Fibroblast of mammary gland (primary cell): Measurements from ENCODE around the gene CFAP69.

Source experiments
- DNase-seq: peaks from one replicate; pipeline ENCODE4 v3.0.0-alpha.2; 2010; ENCODE audit warnings: low read depth
- H3K4me3 ChIP-seq: 2 replicates; pipeline ENCODE4 v1.5.1; 2011; ENCODE audit warnings: low read depth, mild to moderate bottlenecking, low read length, moderate library complexity; ENCODE audit not compliant: control insufficient read depth
- TF ChIP-seq, protein P1 (sequence below): conservative IDR thresholded peaks from 2 replicates; pipeline ENCODE4 v1.5.1; 2011; ENCODE audit warnings: low read depth, low read length, inconsistent platforms; ENCODE audit not compliant: control insufficient read depth, insufficient read depth

Gene CFAP69, protein sequence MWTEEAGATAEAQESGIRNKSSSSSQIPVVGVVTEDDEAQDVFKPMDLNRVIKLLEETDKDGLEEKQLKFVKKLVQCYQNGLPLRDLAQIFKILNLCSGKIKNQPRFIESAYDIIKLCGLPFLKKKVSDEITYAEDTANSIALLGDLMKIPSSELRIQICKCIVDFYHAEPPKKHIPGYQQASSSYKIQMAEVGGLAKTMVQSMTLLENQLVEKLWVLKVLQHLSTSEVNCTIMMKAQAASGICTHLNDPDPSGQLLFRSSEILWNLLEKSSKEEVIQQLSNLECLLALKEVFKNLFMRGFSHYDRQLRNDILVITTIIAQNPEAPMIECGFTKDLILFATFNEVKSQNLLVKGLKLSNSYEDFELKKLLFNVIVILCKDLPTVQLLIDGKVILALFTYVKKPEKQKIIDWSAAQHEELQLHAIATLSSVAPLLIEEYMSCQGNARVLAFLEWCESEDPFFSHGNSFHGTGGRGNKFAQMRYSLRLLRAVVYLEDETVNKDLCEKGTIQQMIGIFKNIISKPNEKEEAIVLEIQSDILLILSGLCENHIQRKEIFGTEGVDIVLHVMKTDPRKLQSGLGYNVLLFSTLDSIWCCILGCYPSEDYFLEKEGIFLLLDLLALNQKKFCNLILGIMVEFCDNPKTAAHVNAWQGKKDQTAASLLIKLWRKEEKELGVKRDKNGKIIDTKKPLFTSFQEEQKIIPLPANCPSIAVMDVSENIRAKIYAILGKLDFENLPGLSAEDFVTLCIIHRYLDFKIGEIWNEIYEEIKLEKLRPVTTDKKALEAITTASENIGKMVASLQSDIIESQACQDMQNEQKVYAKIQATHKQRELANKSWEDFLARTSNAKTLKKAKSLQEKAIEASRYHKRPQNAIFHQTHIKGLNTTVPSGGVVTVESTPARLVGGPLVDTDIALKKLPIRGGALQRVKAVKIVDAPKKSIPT

DNA sequence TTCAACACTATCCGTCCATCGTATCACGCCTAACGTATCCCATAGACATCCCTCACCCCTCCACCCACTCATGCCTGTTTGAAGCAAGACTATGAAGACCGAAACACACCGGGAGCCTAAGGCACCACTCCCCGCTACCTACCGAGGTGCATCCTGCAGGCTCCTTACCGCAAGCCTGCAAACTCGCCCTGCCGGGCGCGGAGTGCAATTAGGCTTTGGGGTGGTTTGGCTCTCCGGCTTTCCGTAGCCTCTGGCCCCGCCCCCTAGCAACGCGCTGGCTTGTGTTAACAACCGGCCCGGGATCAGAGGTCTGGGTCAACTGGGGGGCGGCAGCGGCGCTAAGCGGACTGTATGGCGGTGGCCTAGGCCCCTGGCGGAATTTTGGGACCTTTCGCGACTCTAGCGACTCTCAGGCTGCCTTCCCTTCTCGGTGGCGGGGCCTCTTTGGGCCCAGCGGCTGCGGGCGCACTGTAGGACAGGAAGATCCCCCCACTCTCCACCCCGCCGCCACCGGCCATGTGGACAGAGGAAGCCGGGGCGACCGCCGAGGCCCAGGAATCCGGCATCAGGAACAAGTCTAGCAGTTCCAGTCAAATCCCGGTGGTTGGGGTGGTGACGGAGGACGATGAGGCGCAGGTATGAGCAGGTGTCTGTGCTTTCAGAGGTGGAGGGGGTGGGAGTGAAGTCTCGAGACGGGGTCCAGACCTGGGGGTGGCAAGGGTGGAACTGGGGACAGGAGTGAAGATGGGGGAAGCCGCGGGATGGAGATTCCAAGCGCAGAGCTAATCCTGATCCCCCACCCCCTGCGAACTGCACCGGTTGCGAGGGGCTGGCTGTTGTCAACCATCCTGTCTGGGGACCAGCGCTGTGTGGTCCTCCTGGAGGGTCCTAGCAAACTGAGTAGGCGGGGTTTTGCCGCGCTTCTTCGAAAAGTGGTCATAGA is at the start of gene CFAP69:
TSS of gene CFAP69 (plus strand) at position 266 of the 943 bp plus-strand sequence. CDS start at position 517, 251 bp downstream.
- peak; percentile 88 for DNase-seq
- TF ChIP-seq, protein P1, sequence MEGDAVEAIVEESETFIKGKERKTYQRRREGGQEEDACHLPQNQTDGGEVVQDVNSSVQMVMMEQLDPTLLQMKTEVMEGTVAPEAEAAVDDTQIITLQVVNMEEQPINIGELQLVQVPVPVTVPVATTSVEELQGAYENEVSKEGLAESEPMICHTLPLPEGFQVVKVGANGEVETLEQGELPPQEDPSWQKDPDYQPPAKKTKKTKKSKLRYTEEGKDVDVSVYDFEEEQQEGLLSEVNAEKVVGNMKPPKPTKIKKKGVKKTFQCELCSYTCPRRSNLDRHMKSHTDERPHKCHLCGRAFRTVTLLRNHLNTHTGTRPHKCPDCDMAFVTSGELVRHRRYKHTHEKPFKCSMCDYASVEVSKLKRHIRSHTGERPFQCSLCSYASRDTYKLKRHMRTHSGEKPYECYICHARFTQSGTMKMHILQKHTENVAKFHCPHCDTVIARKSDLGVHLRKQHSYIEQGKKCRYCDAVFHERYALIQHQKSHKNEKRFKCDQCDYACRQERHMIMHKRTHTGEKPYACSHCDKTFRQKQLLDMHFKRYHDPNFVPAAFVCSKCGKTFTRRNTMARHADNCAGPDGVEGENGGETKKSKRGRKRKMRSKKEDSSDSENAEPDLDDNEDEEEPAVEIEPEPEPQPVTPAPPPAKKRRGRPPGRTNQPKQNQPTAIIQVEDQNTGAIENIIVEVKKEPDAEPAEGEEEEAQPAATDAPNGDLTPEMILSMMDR = peak; percentile 31
- H3K4me3 ChIP-seq = peak within 1 kb of the TSS; percentile 78

DNA sequence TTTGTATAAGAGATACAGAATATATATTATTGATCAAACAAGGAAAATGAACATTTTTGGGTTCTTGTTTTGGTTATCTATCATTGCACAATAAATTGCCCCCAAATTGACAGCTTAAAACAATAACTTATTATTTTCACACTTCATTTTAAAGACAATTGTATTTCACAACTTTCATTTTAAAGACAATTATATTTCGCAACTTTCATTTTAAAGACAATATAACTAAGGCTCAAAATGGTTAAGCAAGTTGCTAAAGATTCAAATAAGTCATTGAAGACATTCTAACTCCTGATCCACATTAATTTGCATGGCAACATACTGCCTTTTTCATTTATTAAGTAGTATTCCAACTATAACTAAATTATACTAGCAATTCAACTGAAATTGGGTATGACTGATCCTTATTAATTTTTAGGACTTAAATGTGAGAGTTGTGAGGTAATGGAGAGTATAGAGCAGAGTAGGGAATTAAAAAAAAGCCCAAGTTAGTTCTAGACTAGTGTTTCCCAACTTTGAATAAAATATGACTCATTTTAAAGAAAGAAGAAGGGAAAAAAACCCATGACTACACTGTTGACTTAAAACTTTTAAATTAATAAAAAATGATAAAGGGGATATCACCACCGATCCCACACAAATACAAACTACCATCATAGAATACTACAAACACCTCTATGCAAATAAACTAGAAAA is 43.3 kb upstream of the CFAP69 start:
- no peak for DNase-seq
- H3K4me3 ChIP-seq = no peak overlapping the region
- TF ChIP-seq, protein P1 = no peak

DNA sequence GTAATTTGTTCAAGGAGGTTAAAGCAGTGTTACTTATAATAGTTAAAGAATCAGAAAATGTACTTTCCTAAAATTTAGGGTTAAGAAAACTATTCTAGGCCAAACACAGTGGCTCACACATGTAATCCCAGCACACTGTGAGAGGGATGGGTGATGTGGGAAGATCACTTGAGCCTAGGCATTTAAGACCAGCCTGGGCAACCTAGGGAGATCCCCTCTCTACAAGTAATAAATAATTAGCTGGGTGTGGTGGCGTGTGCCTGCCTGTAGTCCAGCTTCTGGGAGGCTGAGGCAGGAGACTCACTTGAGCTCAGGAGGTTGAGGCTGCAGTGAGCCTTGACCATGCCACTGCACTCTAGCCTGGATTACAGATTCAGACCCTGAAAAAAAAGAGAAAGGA is 37.0 kb upstream of the CFAP69 start:
- no peak for DNase-seq
- TF ChIP-seq, protein P1 = no peak
- H3K4me3 ChIP-seq = no peak overlapping the region

DNA sequence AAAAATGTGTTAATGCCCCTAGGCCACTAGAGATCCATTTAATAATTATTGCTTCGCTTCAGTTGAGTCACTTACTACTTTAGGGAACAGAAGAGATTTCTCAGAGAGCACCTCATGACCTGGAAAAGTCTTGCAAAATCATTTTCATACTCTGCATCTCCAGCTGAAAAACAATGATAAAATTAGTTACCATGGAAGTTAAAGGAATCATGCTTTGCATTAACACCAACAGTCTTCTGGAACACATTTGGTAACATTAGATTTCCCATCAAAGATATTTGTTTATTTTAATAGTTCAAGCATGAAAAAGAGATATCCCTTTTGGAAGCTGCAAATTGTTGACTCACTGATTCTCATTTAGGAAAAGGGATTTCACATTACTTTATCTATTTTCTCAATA is 35.2 kb upstream of the CFAP69 start:
- peak; percentile 54 for DNase-seq
- H3K4me3 ChIP-seq = no peak overlapping the region
- TF ChIP-seq, protein P1 = no peak

DNA sequence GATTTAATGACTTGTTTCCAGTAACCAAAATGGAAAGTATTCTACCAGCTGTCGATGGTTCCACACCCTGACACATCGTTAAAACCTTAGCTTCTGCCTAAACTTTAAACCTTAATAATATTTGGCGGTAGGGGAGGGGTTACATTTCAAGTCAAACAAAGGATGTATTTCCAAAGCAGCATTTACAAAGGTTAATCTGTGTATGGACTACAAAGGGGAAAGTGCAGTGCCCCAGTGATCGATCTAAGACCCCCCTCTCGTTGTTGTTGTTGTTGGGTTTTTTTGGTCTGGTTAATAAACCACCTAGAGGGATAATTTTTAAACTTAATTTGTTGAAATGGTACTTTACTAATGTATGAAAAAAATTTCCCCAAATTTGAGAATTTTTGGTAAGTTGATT is 34.5 kb upstream of the CFAP69 start:
- DNase-seq = no peak
- H3K4me3 ChIP-seq = no peak overlapping the region
- TF ChIP-seq, protein P1 = no peak
